GM12892 (cell line): ENCODE measurements around the gene ASAH2.

ENCODE experiments used
- POLR2A ChIP-seq: IDR thresholded peaks from 2 replicates; pipeline ENCODE4 v1.6.1; 2011; ENCODE audit warnings: low read depth, low read length, control low read depth
- POLR2AphosphoS5 ChIP-seq: IDR thresholded peaks from 2 replicates; pipeline ENCODE4 v1.6.1; 2011; ENCODE audit warnings: low read depth, low read length, control low read depth

- TF ChIP-seq POLR2A (no peak), POLR2AphosphoS5 (no peak)
These were observed 22.6 kb downstream of the ASAH2 start for GRCh38 chr10:50228672-50229071.
